GM19395 (cell line): Measurements from ENCODE around the gene TRAM2.

Source experiments
- ATAC-seq: cut with Tn5 transposase; IDR thresholded peaks from one replicate; pipeline ENCODE4 v1.9.1; 2021; ENCODE audit warnings: mild to moderate bottlenecking, moderate library complexity; ENCODE audit not compliant: unreplicated experiment

Gene TRAM2

GRCh38 chr6:52548353-52548713 lies 28.5 kb downstream of the TRAM2 start:
- no peak for ATAC-seq

GRCh38 chr6:52547647-52548352 lies 29.1 kb downstream of the TRAM2 start:
- ATAC-seq = no peak

GRCh38 chr6:52546678-52547077 lies 30.2 kb downstream of the TRAM2 start:
- ATAC-seq = peak; percentile 88

GRCh38 chr6:52546192-52546591 lies 30.7 kb downstream of the TRAM2 start:
- peak; percentile 54 for ATAC-seq

- no peak for ATAC-seq
Observed at GRCh38 chr6:52545406-52546119, 31.3 kb downstream of the TRAM2 start.

GRCh38 chr6:52544602-52545405 lies 32.1 kb downstream of the TRAM2 start:
- no peak for ATAC-seq

GRCh38 chr6:52543729-52544601 lies 32.9 kb downstream of the TRAM2 start:
- no peak for ATAC-seq

GRCh38 chr6:52543262-52543661 lies 33.6 kb downstream of the TRAM2 start:
- ATAC-seq = no peak

GRCh38 chr6:52541135-52541534 lies 35.7 kb downstream of the TRAM2 start:
- no peak for ATAC-seq

- no peak for ATAC-seq
Observed at GRCh38 chr6:52540286-52540902, 36.5 kb downstream of the TRAM2 start.

GRCh38 chr6:52539607-52540006 lies 37.3 kb downstream of the TRAM2 start:
- ATAC-seq = no peak

GRCh38 chr6:52538901-52539354 lies 37.9 kb downstream of the TRAM2 start:
- ATAC-seq = no peak

- ATAC-seq = no peak
Observed at GRCh38 chr6:52538252-52538900, 38.5 kb downstream of the TRAM2 start.

GRCh38 chr6:52537001-52537753 lies 39.7 kb downstream of the TRAM2 start:
- peak; percentile 68 for ATAC-seq

GRCh38 chr6:52536424-52536916 lies 40.4 kb downstream of the TRAM2 start:
- ATAC-seq = peak; percentile 41

- ATAC-seq = peak; percentile 4
Observed at GRCh38 chr6:52535711-52536423, 41.0 kb downstream of the TRAM2 start.

GRCh38 chr6:52534966-52535390 lies 41.9 kb downstream of the TRAM2 start:
- peak; percentile 34 for ATAC-seq

- no peak for ATAC-seq
Observed at GRCh38 chr6:52534363-52534762, 42.5 kb downstream of the TRAM2 start.
